Mesodermal cell (in vitro differentiated cells): Measurements from ENCODE around the gene AWAT2.

ENCODE experiments used
- H3K27ac ChIP-seq: 2 replicates; pipeline ENCODE4 v1.7.0; 2013; ENCODE audit warnings: mild to moderate bottlenecking, low read depth, low read length, moderate library complexity; ENCODE audit not compliant: severe bottlenecking
- H3K36me3 ChIP-seq: 2 replicates; pipeline ENCODE4 v1.7.1; 2013; ENCODE audit warnings: mild to moderate bottlenecking, low read length, moderate library complexity; ENCODE audit not compliant: control insufficient read depth, insufficient read depth
- H3K4me1 ChIP-seq: one replicate; pipeline ENCODE4 v1.7.1; 2013; ENCODE audit warnings: mild to moderate bottlenecking, low read length; ENCODE audit not compliant: insufficient read depth, control insufficient read depth, poor library complexity, severe bottlenecking
- H3K4me3 ChIP-seq: 2 replicates; pipeline ENCODE4 v1.7.0; 2013; ENCODE audit warnings: low read length, control low read depth, mild to moderate bottlenecking; ENCODE audit not compliant: insufficient read depth, poor library complexity, severe bottlenecking; ENCODE audit errors: extremely low read depth
- H3K9me3 ChIP-seq: 2 replicates; pipeline ENCODE4 v1.7.1; 2013; ENCODE audit warnings: mild to moderate bottlenecking, low read length, moderate library complexity; ENCODE audit not compliant: control insufficient read depth
- WGBS, 2 experiments: methylation state at CpG; one replicate each; pipeline ENCODE4 v1.1.5; 2013; ENCODE audit warnings: missing lambda C conversion rate in 2 of 2; ENCODE audit not compliant: insufficient coverage in 2 of 2; 5-methylcytosine and 5-hydroxymethylcytosine counted together

AWAT2 gene

DNA sequence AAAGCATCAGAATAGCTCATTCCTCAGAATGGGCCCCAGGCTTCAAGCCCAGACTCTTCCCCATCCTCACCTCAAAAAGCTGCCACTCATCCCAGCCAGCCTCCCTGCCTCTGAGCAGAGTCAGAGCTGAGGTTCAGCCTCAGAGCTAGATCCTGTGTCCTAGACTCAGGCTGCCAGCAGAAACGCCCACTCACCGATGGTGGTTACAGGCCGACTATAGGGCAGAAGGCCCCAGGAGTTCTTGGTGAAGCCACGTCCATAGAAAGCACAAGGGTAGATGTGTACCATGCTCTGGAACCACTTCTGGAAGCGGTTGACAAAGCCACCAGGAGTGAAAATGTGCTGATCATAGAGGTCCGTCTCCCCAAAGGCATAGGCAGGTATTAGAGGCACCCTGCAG, 7.7 kb downstream of the AWAT2 start:
- Histone ChIP-seq H3K27ac (no peak overlapping the region), H3K4me1 (no peaks in the 10 kb centered on the region), H3K4me3 (no peak overlapping the region), H3K9me3 (no peaks in the 10 kb centered on the region), H3K36me3 (no peaks in the 10 kb centered on the region)
- WGBS, 2 experiments: 92 to 95% methylated on average over 4 to 6 of the region's 6 CpGs

GRCh38 chrX:70039758-70040157, 10.0 kb downstream of the AWAT2 start:
- WGBS, 2 experiments: 100% methylated on average over 1 of the region's 2 CpGs; no CpG with 5 or more reads in 1 of the 2 experiments

GRCh38 chrX:70038951-70039350, 10.8 kb downstream of the AWAT2 start:
- H3K4me1 ChIP-seq: no peaks in the 10 kb centered on the region
- no peaks in the 10 kb centered on the region for H3K9me3 ChIP-seq
- no peak overlapping the region for H3K4me3 ChIP-seq
- H3K27ac ChIP-seq: no peak overlapping the region
- H3K36me3 ChIP-seq: no peaks in the 10 kb centered on the region
- WGBS, 2 experiments: no CpG with 5 or more reads among the region's 1 CpG

More at GRCh38 chrX:70039758-70040157, 10.0 kb downstream of the AWAT2 start:
- Histone ChIP-seq H3K9me3 (no peaks in the 10 kb centered on the region), H3K27ac (no peak overlapping the region), H3K4me3 (no peak overlapping the region), H3K36me3 (no peaks in the 10 kb centered on the region), H3K4me1 (no peaks in the 10 kb centered on the region)

DNA sequence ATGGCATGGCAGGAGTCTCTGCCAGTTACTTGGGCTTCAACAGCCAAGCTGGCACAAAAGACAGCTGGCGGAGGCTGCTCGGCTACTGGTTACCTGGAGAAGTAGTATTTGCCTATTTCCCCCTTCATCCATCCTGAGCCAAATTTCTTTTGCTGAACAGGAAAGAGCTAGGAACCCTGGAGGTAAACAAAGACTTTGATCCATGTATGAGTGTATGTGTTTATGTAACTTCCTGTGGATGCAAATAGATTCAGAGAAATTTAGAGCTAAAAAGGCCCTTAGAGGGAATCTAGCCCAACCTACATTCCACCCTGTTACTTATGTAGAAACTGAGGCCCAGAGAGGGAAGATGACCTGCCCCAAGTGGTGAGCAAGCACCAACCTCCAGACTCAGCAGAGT, 11.2 kb downstream of the AWAT2 start:
- Histone ChIP-seq H3K27ac (no peak overlapping the region), H3K4me1 (no peaks in the 10 kb centered on the region), H3K9me3 (no peaks in the 10 kb centered on the region), H3K36me3 (no peaks in the 10 kb centered on the region), H3K4me3 (no peak overlapping the region)
- no CpG with 5 or more reads among the region's 2 CpGs for WGBS, 2 experiments

DNA sequence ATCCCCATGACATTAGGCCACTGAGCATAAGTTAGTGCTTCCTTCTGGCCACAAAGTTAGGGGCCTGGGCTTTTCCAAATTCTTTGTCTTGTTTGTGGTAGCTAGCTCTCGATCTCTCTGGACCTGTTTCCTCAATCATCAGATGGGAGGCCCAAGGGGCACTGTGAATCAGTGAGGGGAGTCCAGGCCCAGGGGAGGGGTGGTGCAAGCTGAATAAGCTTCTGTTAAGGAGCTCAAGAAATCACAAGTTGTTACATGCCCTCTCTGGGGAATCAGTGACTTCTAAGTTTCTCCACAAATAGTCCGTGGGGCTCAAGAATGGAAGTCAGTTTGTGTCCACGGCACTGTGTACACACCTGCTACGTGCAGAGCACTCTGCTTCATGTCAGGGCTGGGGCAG, 15.1 kb downstream of the AWAT2 start:
- Histone ChIP-seq H3K4me1 (peaks cover 2% of the 10 kb centered on the region), H3K36me3 (no peaks in the 10 kb centered on the region), H3K9me3 (no peaks in the 10 kb centered on the region), H3K4me3 (no peak overlapping the region), H3K27ac (no peak overlapping the region)
- WGBS, 2 experiments: 100% methylated on average over 1 of the region's 4 CpGs; no CpG with 5 or more reads in 1 of the 2 experiments

DNA sequence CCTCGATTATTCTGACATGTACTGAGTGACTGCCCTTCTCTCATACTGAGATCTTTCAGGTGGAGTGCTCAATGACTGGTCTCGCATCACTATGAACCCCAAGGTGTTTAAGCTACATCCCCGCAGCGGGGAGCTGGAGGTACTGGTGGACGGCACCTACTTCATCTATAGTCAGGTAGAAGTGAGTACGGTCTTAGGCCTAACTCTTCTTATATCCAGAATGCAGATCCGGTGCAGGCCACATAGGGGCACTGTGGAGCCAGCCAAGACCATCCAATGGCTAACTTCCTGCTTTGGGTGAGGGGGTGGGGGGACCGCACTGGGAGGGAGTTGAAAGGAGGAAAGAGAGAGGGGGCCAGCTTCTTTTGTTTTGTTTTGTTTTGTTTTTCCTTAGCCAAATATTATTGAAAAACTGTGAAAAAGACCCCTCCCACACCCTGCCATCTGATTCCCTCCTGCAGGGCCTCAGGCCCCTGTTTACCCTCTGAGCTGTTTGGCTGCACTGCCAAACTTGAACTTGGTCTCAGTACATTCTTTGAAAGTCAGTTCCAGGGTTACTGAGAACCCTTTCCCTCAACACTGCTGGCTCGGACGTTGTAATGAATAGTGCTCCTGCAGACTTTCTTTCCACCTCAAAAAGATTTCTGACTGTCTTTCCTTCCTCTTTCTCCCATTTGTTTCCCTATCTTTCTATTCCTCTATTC, 16.2 kb downstream of the AWAT2 start:
- no peak overlapping the region for H3K27ac ChIP-seq
- 58 to 60% methylated on average over 1 to 2 of the region's 10 CpGs for WGBS, 2 experiments
- H3K36me3 ChIP-seq: no peaks in the 10 kb centered on the region
- no peak overlapping the region for H3K4me3 ChIP-seq
- peaks cover 2% of the 10 kb centered on the region for H3K4me1 ChIP-seq
- no peaks in the 10 kb centered on the region for H3K9me3 ChIP-seq

DNA sequence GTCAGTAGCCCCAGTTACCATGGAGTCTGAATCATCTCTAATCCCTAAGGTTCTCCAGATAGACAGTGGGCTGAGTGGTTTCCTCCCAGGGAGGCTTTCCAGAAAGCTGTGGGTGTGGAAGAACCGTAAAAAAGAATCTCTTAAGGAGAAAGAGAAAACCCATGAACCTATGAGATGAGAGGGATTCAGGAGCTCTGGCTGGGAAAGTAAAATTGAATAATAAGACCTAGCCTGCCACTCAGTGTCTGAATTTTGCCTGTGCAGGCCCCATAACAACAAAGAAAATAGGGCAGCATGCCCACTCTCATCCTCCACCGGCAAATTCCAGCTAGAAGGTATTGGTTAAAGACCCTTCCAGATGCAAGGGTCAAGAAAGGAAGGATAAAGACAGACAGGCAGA, 16.9 kb downstream of the AWAT2 start:
- 67% methylated on average over 1 of the region's 2 CpGs; no CpG with 5 or more reads in 1 of the 2 experiments for WGBS, 2 experiments
- Histone ChIP-seq H3K36me3 (no peaks in the 10 kb centered on the region), H3K4me1 (peaks cover 2% of the 10 kb centered on the region), H3K4me3 (no peak overlapping the region), H3K27ac (no peak overlapping the region), H3K9me3 (no peaks in the 10 kb centered on the region)

DNA sequence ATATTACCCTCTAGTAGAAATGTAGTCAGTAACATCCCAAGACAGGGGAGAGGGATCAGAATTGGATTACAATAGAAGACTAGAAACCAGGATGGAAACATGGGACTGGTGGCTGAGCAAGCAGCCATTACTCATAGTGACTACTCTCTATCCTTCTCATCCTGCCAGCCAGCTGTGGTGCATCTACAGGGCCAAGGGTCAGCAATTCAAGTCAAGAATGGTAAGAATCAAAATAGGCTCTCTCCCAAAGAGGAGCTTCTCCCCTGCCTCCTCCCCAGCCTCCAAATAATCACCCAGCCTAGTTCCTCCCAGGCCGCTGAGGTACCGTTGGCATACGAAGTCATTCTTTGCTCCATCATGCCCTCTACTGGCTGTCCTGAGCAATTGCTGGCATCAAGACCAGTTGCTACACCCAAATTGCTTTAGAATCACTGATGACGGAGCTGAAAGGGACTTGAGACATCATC, 19.4 kb downstream of the AWAT2 start:
- WGBS, 2 experiments: 0% methylated on average over 3 of the region's 4 CpGs
- no peaks in the 10 kb centered on the region for H3K36me3 ChIP-seq
- H3K4me3 ChIP-seq: no peak overlapping the region
- H3K27ac ChIP-seq: no peak overlapping the region
- H3K4me1 ChIP-seq: peaks cover 9% of the 10 kb centered on the region
- no peaks in the 10 kb centered on the region for H3K9me3 ChIP-seq

DNA sequence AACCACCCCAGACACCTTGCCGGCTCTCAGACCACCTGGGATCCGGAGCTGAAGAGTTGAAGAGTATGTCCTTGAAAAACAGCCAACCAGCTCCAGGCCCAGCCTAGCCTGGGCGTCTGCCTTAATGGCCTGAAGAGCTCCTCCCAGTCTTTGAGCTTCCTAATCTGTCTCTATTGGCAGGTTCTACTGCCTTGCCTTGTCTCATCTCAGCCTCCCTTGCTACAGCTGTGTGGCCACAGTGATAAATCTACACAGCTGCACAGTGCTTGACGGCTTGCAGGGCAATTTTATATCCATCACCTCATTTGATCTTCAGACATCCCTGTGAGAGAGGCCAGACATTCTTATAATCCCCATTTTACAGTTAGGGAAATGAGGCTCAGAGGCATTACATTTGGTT, 19.9 kb downstream of the AWAT2 start:
- Histone ChIP-seq H3K27ac (no peak overlapping the region), H3K4me3 (no peak overlapping the region), H3K36me3 (no peaks in the 10 kb centered on the region), H3K9me3 (no peaks in the 10 kb centered on the region), H3K4me1 (peaks cover 9% of the 10 kb centered on the region)
- WGBS, 2 experiments: 33% methylated on average over 1 of the region's 4 CpGs; no CpG with 5 or more reads in 1 of the 2 experiments

DNA sequence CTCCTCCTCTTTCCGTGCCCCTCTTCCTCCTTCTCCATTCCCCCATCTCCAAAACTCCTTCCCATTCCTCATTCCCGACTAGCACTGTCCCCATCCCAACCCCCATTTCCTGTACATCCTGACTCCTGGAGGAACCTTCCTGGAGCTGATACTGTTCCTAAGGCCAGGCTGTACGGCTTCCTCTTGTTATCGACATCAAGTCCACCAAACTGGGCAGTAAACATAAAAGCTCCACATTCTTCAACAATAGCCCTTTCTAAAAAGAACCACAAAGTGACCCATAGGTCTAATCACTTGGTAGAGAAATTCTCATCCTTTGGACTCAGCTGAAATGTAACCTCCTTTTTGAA, 22.9 kb downstream of the AWAT2 start:
- Histone ChIP-seq H3K27ac (no peak overlapping the region), H3K4me1 (peaks cover 9% of the 10 kb centered on the region), H3K4me3 (no peak overlapping the region), H3K9me3 (no peaks in the 10 kb centered on the region), H3K36me3 (no peaks in the 10 kb centered on the region)
- WGBS, 2 experiments: 80 to 90% methylated on average over 1 to 2 of the region's 4 CpGs

DNA sequence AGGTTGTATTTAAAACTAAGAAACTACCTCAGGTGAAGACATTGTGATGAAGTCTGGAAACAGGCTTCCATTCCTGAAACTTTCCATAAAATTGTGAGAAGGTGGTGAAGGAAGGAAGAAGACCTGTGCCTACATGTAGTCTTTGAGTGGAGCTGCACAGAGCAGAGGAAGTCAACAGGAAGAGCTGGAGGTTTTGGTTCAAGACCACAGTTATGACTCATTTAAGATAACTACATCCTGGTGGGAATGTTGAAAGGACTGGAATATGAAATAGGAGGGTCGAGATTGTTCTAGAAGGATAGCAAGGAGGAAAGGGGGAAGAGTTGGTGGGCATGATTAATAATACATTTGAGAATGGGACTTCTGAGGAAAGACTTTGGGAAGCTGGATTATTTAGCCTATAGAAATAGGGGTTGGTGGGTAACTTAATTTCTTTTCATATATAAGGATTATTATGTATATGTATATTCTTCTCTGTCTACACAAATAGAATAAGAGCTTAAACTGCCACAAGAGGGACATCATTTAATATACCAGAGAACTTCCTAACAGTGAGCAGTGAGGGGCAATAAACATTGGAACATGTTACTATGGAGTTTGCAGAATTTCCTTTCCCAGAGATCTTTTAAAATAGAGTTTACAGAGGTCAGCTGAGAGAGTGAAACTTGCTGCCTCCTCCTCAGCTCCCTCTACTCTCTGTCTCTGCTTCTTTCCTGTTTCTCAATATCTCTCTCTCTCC, 23.5 kb downstream of the AWAT2 start:
- 80% methylated on average over 1 of the region's 1 CpG; no CpG with 5 or more reads in 1 of the 2 experiments for WGBS, 2 experiments
- H3K27ac ChIP-seq: no peak overlapping the region
- H3K9me3 ChIP-seq: no peaks in the 10 kb centered on the region
- no peak overlapping the region for H3K4me3 ChIP-seq
- H3K36me3 ChIP-seq: no peaks in the 10 kb centered on the region
- H3K4me1 ChIP-seq: peaks cover 9% of the 10 kb centered on the region
